HG03066 (cell line): Measurements from ENCODE around the gene OR2F1.

Experiments used
- ATAC-seq: cut with Tn5 transposase; IDR thresholded peaks from one replicate; pipeline ENCODE4 v1.9.1; 2021; ENCODE audit warnings: low read depth; ENCODE audit not compliant: unreplicated experiment

The OR2F1 gene

GRCh38 chr7:143953421-143953820, 1.2 kb upstream of the OR2F1 start:
- ATAC-seq, result no peak

GRCh38 chr7:143954135-143954534, 509 bp upstream of the OR2F1 start:
- no peak for ATAC-seq

GRCh38 chr7:143958781-143959180, 4.1 kb downstream of the OR2F1 start:
- ATAC-seq, result no peak

- ATAC-seq, result no peak
Observed at GRCh38 chr7:143960813-143961610, 6.4 kb downstream of the OR2F1 start.

- no peak for ATAC-seq
Observed at GRCh38 chr7:143965280-143965679, 10.6 kb downstream of the OR2F1 start.

- no peak for ATAC-seq
Observed at GRCh38 chr7:143967398-143967797, 12.8 kb downstream of the OR2F1 start.

- ATAC-seq, result no peak
Observed at GRCh38 chr7:143973870-143974416, 19.3 kb downstream of the OR2F1 start.

- no peak for ATAC-seq
Observed at GRCh38 chr7:143974459-143974858, 19.8 kb downstream of the OR2F1 start.

GRCh38 chr7:143975617-143976016, 21.0 kb downstream of the OR2F1 start:
- ATAC-seq, result no peak

- ATAC-seq, result no peak
Observed at GRCh38 chr7:143978585-143978984, 23.9 kb downstream of the OR2F1 start.

- no peak for ATAC-seq
Observed at GRCh38 chr7:143979359-143979758, 24.7 kb downstream of the OR2F1 start.

GRCh38 chr7:143979998-143980397, 25.4 kb downstream of the OR2F1 start:
- no peak for ATAC-seq

- no peak for ATAC-seq
Observed at GRCh38 chr7:143980746-143981510, 26.3 kb downstream of the OR2F1 start.

- no peak for ATAC-seq
Observed at GRCh38 chr7:143983960-143984359, 29.3 kb downstream of the OR2F1 start.

- ATAC-seq, result no peak
Observed at GRCh38 chr7:143987513-143987912, 32.9 kb downstream of the OR2F1 start.

- no peak for ATAC-seq
Observed at GRCh38 chr7:143988976-143989745, 34.5 kb downstream of the OR2F1 start.

GRCh38 chr7:143992670-143993069, 38.0 kb downstream of the OR2F1 start:
- ATAC-seq, result no peak

GRCh38 chr7:143993924-143994323, 39.3 kb downstream of the OR2F1 start:
- ATAC-seq, result no peak

GRCh38 chr7:144000020-144000419, 45.4 kb downstream of the OR2F1 start, which contains the start of gene OR6B1:
Gene OR6B1, plus strand, starts transcription at chr7:144000320. Its CDS starts 3,677 bp downstream, at chr7:144003997.
- ATAC-seq, result no peak

- ATAC-seq, result no peak
Observed at GRCh38 chr7:144001543-144001942, 46.9 kb downstream of the OR2F1 start.

- no peak for ATAC-seq
Observed at GRCh38 chr7:144004703-144005102, 50.1 kb downstream of the OR2F1 start.
